Measurements from ENCODE around the gene YPEL3.

DNA sequence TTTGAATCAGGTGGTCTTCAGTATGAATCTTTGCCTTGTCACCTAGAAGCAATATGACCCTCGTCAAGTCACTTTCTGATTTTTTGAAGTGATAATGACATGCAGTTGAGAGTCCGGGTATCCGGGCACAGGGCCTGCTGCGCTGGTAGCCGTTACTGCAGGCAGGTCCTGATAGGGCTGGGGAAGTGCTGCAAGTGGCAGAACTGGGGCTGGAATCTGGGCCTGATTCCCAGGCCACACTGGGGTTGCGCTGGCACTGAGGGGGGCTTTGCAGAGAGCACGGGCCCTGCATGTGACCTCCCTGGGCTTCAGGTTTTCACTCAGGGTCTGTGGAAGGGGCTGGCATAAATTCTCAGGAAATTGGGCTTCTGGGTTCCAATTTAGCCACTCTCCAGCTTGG lies 17.3 kb downstream of the YPEL3 start:
- TF ChIP-seq, protein P1, sequence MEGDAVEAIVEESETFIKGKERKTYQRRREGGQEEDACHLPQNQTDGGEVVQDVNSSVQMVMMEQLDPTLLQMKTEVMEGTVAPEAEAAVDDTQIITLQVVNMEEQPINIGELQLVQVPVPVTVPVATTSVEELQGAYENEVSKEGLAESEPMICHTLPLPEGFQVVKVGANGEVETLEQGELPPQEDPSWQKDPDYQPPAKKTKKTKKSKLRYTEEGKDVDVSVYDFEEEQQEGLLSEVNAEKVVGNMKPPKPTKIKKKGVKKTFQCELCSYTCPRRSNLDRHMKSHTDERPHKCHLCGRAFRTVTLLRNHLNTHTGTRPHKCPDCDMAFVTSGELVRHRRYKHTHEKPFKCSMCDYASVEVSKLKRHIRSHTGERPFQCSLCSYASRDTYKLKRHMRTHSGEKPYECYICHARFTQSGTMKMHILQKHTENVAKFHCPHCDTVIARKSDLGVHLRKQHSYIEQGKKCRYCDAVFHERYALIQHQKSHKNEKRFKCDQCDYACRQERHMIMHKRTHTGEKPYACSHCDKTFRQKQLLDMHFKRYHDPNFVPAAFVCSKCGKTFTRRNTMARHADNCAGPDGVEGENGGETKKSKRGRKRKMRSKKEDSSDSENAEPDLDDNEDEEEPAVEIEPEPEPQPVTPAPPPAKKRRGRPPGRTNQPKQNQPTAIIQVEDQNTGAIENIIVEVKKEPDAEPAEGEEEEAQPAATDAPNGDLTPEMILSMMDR (IDR thresholded peaks at IDR 0.05) = no peak
- TF ChIP-seq POLR2A (IDR thresholded peaks at IDR 0.05) = no peak

Data from body of pancreas (tissue), 4 donors.